ENCODE measurements around the gene COX14. TPM values are rescaled to one million over a fixed set of nuclear protein-coding genes. Genes with fewer than 3 reads are reported as not detected.

The COX14 gene
- total RNA-seq, 1 experiment from 2014 or later = 84.7 TPM

DNA sequence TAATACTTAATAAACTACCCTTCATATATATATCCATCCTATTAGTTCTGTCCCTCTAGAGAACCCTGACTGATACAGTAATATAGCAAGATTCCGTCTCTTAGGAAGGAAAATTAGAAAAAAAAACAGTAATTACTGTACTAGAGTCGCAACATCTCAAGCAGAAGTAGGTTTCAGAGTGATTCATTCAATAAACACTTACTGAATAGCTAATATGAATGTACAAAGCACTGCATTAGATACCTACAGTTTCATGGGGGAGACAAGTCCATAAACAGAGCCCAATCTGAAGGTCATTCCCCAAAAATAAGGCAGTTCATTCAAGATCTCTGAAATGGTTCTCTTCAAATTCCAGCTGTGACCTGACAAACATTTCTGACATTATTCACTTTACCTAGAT is 45.2 kb downstream of the COX14 start:
- Histone ChIP-seq H3K9me3 (ENCODE audit: low read length) (no peaks in the 10 kb centered on the region), H3K9me2 (replicated peaks; ENCODE audit: low read length) (no peaks in the 10 kb centered on the region), H3K79me2 (ENCODE audit: low read length) (no peaks in the 10 kb centered on the region; the same call in 1 of the 2 replicates), H3K4me2 (ENCODE audit: low read length) (no peak overlapping the region), H3K9ac (ENCODE audit: low read length) (no peak overlapping the region), H4K20me1 (ENCODE audit: low read length) (no peaks in the 10 kb centered on the region), H3F3A (ENCODE audit: low read length, unreplicated experiment) (no peaks in the 10 kb centered on the region), H3K4me3 (ENCODE audit: low read length) (no peak overlapping the region), H2AFZ (ENCODE audit: low read length) (no peak overlapping the region), H3K4me1 (ENCODE audit: insufficient read depth, low read length) (no peaks in the 10 kb centered on the region), H3K36me3 (ENCODE audit: low read depth, low read length) (no peaks in the 10 kb centered on the region), H3K27ac (ENCODE audit: low read length) (no peak overlapping the region), H3K27me3 (ENCODE audit: low read length) (no peaks in the 10 kb centered on the region)
- ChIA-PET CTCF (no interaction called here), POLR2A (ENCODE audit: unreplicated experiment) (no interaction called here)
- no peak; the same call in 1 of the 2 replicates for ATAC-seq
- intact Hi-C loops (cut with micrococcal nuclease) = no loop called here
- no peak for DNase-seq
- BruUV-seq (replicated peaks) = no TSS peak
- no peak for TF ChIP-seq CTCF (conservative IDR thresholded peaks at IDR 0.05; ENCODE audit: low read depth, low read length)
- TF ChIP-seq EZH2phosphoT487 (IDR thresholded peaks at IDR 0.05; ENCODE audit: borderline replicate concordance, low read length) = no peak
- no peak for TF ChIP-seq EZH2 (IDR thresholded peaks at IDR 0.05; ENCODE audit: low read length, unreplicated experiment)

GRCh38 chr12:50160643-50161042 is 48.6 kb downstream of the COX14 start:
- Histone ChIP-seq H3K79me2 (ENCODE audit: low read length) (peaks cover 26% of the 10 kb centered on the region), H3K4me3 (ENCODE audit: low read length) (no peak overlapping the region), H3K36me3 (ENCODE audit: low read depth, low read length) (no peaks in the 10 kb centered on the region), H3K27ac (ENCODE audit: low read length) (no peak overlapping the region), H3K4me2 (ENCODE audit: low read length) (no peak overlapping the region), H2AFZ (ENCODE audit: low read length) (no peak overlapping the region), H3K9me2 (replicated peaks; ENCODE audit: low read length) (no peaks in the 10 kb centered on the region), H3K4me1 (ENCODE audit: insufficient read depth, low read length) (no peaks in the 10 kb centered on the region), H3K27me3 (ENCODE audit: low read length) (no peaks in the 10 kb centered on the region), H3F3A (ENCODE audit: low read length, unreplicated experiment) (no peaks in the 10 kb centered on the region), H4K20me1 (ENCODE audit: low read length) (no peaks in the 10 kb centered on the region), H3K9ac (ENCODE audit: low read length) (no peak overlapping the region), H3K9me3 (ENCODE audit: low read length) (no peaks in the 10 kb centered on the region)
- POLR2A ChIA-PET (ENCODE audit: unreplicated experiment) = no interaction called here
- no peak for TF ChIP-seq EZH2 (IDR thresholded peaks at IDR 0.05; ENCODE audit: low read length, unreplicated experiment)
- no peak for TF ChIP-seq CTCF (conservative IDR thresholded peaks at IDR 0.05; ENCODE audit: low read depth, low read length)
- TF ChIP-seq EZH2phosphoT487 (IDR thresholded peaks at IDR 0.05; ENCODE audit: borderline replicate concordance, low read length) = no peak
- ATAC-seq = no peak
- no TSS peak for BruUV-seq (replicated peaks)
- CTCF ChIA-PET = no interaction called here
- DNase-seq = no peak
- intact Hi-C loops (cut with micrococcal nuclease) = no loop called here

GRCh38 chr12:50162230-50162629 is 50.2 kb downstream of the COX14 start:
- Histone ChIP-seq H3K79me2 (ENCODE audit: low read length) (peaks cover 41% of the 10 kb centered on the region), H3F3A (ENCODE audit: low read length, unreplicated experiment) (no peaks in the 10 kb centered on the region), H3K9me2 (replicated peaks; ENCODE audit: low read length) (no peaks in the 10 kb centered on the region), H3K4me2 (ENCODE audit: low read length) (no peak overlapping the region), H3K4me1 (ENCODE audit: insufficient read depth, low read length) (peaks cover 4% of the 10 kb centered on the region; the same call in 1 of the 2 replicates), H3K9ac (ENCODE audit: low read length) (no peak overlapping the region), H3K27me3 (ENCODE audit: low read length) (no peaks in the 10 kb centered on the region), H3K27ac (ENCODE audit: low read length) (no peak overlapping the region), H4K20me1 (ENCODE audit: low read length) (no peaks in the 10 kb centered on the region), H3K9me3 (ENCODE audit: low read length) (no peaks in the 10 kb centered on the region), H3K4me3 (ENCODE audit: low read length) (no peak overlapping the region), H3K36me3 (ENCODE audit: low read depth, low read length) (no peaks in the 10 kb centered on the region), H2AFZ (ENCODE audit: low read length) (no peak overlapping the region)
- intact Hi-C loops (cut with micrococcal nuclease) = no loop called here
- no peak for ATAC-seq
- ChIA-PET POLR2A (ENCODE audit: unreplicated experiment) (interaction anchor here (0.6 kb wide), 1 partner anchor 863 kb away, joined by 3 read pairs; no protein-coding TSS in a partner anchor), CTCF (no interaction called here)
- BruUV-seq (replicated peaks) = no TSS peak
- DNase-seq = no peak
- no peak for TF ChIP-seq EZH2phosphoT487 (IDR thresholded peaks at IDR 0.05; ENCODE audit: borderline replicate concordance, low read length)
- TF ChIP-seq EZH2 (IDR thresholded peaks at IDR 0.05; ENCODE audit: low read length, unreplicated experiment) = no peak
- TF ChIP-seq CTCF (conservative IDR thresholded peaks at IDR 0.05; ENCODE audit: low read depth, low read length) = no peak
